Osteocyte (in vitro differentiated cells): ENCODE results near the gene JDP2. TPM values are rescaled to one million over a fixed set of nuclear protein-coding genes. Genes with fewer than 3 reads are reported as not detected.

Experiments used
- DNase-seq: peaks from one replicate; pipeline ENCODE4 v3.0.0; 2021; ENCODE audit warnings: mixed read lengths; ENCODE audit not compliant: unreplicated experiment; ENCODE audit errors: extremely low spot score
- H3K27ac Mint-ChIP-seq: one replicate; pipeline ENCODE4 v1.8.0; 2021; ENCODE audit warnings: mild to moderate bottlenecking, mixed read lengths; ENCODE audit not compliant: unreplicated experiment
- H3K27me3 Mint-ChIP-seq: one replicate; pipeline ENCODE4 v1.8.0; 2021; ENCODE audit warnings: mixed read lengths; ENCODE audit not compliant: unreplicated experiment
- H3K36me3 Mint-ChIP-seq: one replicate; pipeline ENCODE4 v1.8.0; 2021; ENCODE audit warnings: mixed read lengths; ENCODE audit not compliant: unreplicated experiment
- H3K4me1 Mint-ChIP-seq: one replicate; pipeline ENCODE4 v1.8.0; 2021; ENCODE audit warnings: mixed read lengths; ENCODE audit not compliant: unreplicated experiment
- H3K4me3 Mint-ChIP-seq: one replicate; pipeline ENCODE4 v1.8.0; 2021; ENCODE audit warnings: mild to moderate bottlenecking, moderate library complexity, mixed read lengths; ENCODE audit not compliant: unreplicated experiment
- H3K9me3 Mint-ChIP-seq: one replicate; pipeline ENCODE4 v1.8.0; 2021; ENCODE audit warnings: mixed read lengths; ENCODE audit not compliant: unreplicated experiment
- total RNA-seq: library from RNA; stranded (reverse); gene quantifications from 2 replicates; pipeline ENCODE4 v1.2.1, GENCODE V29; 2021
- TF ChIP-seq, protein P1 (sequence below): fragments of 200-600 bp; sonication (generic); IDR thresholded peaks from 2 replicates; pipeline ENCODE4 v1.5.0; 2021; ENCODE audit warnings: antibody characterized with exemption, mild to moderate bottlenecking, moderate library complexity

JDP2 gene
- total RNA-seq, 1 donor from 2014 or later, result 57.1 TPM

DNA sequence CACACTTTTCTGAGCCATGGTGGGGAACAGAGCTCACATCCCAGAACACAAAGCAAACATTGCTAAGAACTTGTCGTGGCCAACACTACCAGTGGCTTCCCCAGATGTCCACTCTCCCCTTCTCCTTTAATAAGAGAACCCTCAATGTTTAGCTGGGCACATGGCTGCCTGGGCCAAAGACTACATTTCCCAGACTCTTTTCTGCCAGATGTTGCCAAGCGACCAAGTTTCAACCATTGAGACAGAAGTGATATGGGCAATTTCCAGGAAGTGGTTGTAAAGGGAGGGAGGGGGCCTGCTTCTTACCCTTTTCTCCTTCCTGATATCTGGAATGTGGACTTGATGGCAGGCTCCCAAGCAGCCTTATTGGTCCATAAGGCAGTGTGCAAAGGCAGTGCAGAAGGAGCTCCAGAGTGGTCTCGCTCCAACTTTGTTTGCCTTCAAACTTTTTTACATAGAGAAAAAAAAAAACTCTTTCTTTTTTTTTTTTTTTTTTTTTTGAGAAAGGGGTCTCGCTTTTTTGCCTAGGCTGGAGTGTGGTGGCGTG is 24.9 kb upstream of the JDP2 start:
- TF ChIP-seq, protein P1, sequence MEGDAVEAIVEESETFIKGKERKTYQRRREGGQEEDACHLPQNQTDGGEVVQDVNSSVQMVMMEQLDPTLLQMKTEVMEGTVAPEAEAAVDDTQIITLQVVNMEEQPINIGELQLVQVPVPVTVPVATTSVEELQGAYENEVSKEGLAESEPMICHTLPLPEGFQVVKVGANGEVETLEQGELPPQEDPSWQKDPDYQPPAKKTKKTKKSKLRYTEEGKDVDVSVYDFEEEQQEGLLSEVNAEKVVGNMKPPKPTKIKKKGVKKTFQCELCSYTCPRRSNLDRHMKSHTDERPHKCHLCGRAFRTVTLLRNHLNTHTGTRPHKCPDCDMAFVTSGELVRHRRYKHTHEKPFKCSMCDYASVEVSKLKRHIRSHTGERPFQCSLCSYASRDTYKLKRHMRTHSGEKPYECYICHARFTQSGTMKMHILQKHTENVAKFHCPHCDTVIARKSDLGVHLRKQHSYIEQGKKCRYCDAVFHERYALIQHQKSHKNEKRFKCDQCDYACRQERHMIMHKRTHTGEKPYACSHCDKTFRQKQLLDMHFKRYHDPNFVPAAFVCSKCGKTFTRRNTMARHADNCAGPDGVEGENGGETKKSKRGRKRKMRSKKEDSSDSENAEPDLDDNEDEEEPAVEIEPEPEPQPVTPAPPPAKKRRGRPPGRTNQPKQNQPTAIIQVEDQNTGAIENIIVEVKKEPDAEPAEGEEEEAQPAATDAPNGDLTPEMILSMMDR, result no peak
- peaks cover 15% of the 10 kb centered on the region for H3K4me1 Mint-ChIP-seq
- H3K4me3 Mint-ChIP-seq, result no peak overlapping the region
- peak; percentile 34 for DNase-seq
- peaks cover 35% of the 10 kb centered on the region for H3K27me3 Mint-ChIP-seq
- no peak overlapping the region for H3K27ac Mint-ChIP-seq
- H3K36me3 Mint-ChIP-seq, result no peaks in the 10 kb centered on the region
- H3K9me3 Mint-ChIP-seq, result peaks cover 9% of the 10 kb centered on the region

DNA sequence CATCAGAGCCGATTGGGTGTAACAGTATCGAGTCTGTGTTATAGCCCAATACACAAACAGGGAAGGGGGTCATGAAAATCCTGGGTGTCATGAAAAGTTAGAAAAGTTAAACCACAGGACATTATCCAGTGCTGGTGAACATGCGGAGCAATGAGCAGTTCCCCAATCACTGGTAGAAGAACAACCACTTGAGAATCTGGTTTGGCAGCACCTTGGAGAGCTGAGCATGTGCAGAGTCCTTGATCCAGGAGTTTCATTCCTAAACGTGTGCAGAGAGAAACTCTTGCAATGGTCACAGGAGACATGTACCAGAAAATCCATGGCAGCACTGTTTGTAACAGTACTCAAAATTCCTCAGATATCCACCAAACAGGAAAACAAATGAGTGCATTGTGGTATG is 23.0 kb upstream of the JDP2 start:
- no peak overlapping the region for H3K4me3 Mint-ChIP-seq
- peaks cover 15% of the 10 kb centered on the region for H3K4me1 Mint-ChIP-seq
- DNase-seq, result no peak
- no peaks in the 10 kb centered on the region for H3K9me3 Mint-ChIP-seq
- H3K27me3 Mint-ChIP-seq, result peaks cover 19% of the 10 kb centered on the region
- no peak overlapping the region for H3K27ac Mint-ChIP-seq
- TF ChIP-seq, protein P1, result no peak
- no peaks in the 10 kb centered on the region for H3K36me3 Mint-ChIP-seq

DNA sequence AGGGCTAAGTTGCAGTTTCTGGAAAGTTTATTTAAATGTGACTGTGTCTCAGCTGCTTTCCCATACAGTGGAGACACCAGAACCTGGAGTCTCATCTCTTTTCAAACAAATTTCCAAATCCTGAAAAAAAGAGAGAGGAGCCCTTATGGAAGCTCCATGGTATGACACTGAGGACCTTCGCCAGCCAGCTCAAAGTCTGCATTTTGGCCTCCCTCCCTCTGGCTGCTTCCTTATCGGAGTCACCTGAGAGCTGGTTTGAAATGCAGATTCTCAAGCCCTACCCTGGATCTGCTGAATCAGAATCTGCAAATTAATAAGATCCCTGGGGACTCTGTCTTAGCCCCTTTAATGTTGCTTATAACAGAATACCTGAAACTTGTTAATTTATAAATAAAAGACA is 21.7 kb upstream of the JDP2 start:
- no peak overlapping the region for H3K27ac Mint-ChIP-seq
- TF ChIP-seq, protein P1, result no peak
- no peaks in the 10 kb centered on the region for H3K9me3 Mint-ChIP-seq
- H3K27me3 Mint-ChIP-seq, result peaks cover 19% of the 10 kb centered on the region
- peaks cover 5% of the 10 kb centered on the region for H3K4me1 Mint-ChIP-seq
- peak; percentile 23 for DNase-seq
- H3K4me3 Mint-ChIP-seq, result no peak overlapping the region
- no peaks in the 10 kb centered on the region for H3K36me3 Mint-ChIP-seq

GRCh38 chr14:75406856-75407255 is 21.0 kb upstream of the JDP2 start:
- DNase-seq, result no peak
- no peaks in the 10 kb centered on the region for H3K9me3 Mint-ChIP-seq
- H3K36me3 Mint-ChIP-seq, result no peaks in the 10 kb centered on the region
- H3K27me3 Mint-ChIP-seq, result peaks cover 14% of the 10 kb centered on the region
- no peak overlapping the region for H3K4me3 Mint-ChIP-seq
- no peaks in the 10 kb centered on the region for H3K4me1 Mint-ChIP-seq
- TF ChIP-seq, protein P1, result no peak
- no peak overlapping the region for H3K27ac Mint-ChIP-seq

GRCh38 chr14:75409316-75410205 is 18.3 kb upstream of the JDP2 start:
- no peak overlapping the region for H3K4me3 Mint-ChIP-seq

More at GRCh38 chr14:75409316-75410205, 18.3 kb upstream of the JDP2 start:
- peak; percentile 53 for DNase-seq
- TF ChIP-seq, protein P1, result no peak
- H3K27me3 Mint-ChIP-seq, result peaks cover 18% of the 10 kb centered on the region
- no peaks in the 10 kb centered on the region for H3K9me3 Mint-ChIP-seq
- no peaks in the 10 kb centered on the region for H3K36me3 Mint-ChIP-seq
- no peak overlapping the region for H3K27ac Mint-ChIP-seq
- no peaks in the 10 kb centered on the region for H3K4me1 Mint-ChIP-seq
